ENCODE results near the gene GATA1. TPM values are rescaled to one million over a fixed set of nuclear protein-coding genes. Genes with fewer than 3 reads are reported as not detected.

The GATA1 gene
- polyA plus RNA-seq, 2 of the 4 experiments (the other 2 are of a cell fraction): not detected

GRCh38 chrX:48801280-48802088 is 15.1 kb downstream of the GATA1 start, which contains the start of gene HDAC6 (continued):
- TF ChIP-seq FOSB (CRISPR knock-in tag; IDR thresholded peaks at IDR 0.05): no peak
- no peak for TF ChIP-seq RFX5 (IDR thresholded peaks at IDR 0.05)
- TF ChIP-seq E2F6 (IDR thresholded peaks at IDR 0.05; ENCODE audit: borderline replicate concordance, low read depth): peak; percentile 65
- no peak for TF ChIP-seq ZNF302 (CRISPR knock-in tag; IDR thresholded peaks at IDR 0.05)
- TF ChIP-seq RARB (CRISPR knock-in tag; IDR thresholded peaks at IDR 0.05): no peak
- TF ChIP-seq HES2 (IDR thresholded peaks at IDR 0.05): no peak
- no peak for TF ChIP-seq FOSL2 (IDR thresholded peaks at IDR 0.05)
- no peak for TF ChIP-seq FOSL2 (CRISPR knock-in tag; IDR thresholded peaks at IDR 0.05)
- TF ChIP-seq JUNB (IDR thresholded peaks at IDR 0.05): no peak
- no peak for TF ChIP-seq CBX2 (IDR thresholded peaks at IDR 0.05; ENCODE audit: borderline replicate concordance, low read depth)
- no peak for TF ChIP-seq USF2 (IDR thresholded peaks at IDR 0.05)

- peak overlapping the region; percentile 84 to 94 for H3K27ac ChIP-seq
- ChIA-PET CTCF (interaction anchor here (0.5 to 1.6 kb wide), 4 partner anchors 36 to 90 kb away, joined by 3 to 4 read pairs (median 4); partner anchors contain the start of gene GLOD5), POLR2A (interaction anchor here (0.7 to 1.6 kb wide), 9 partner anchors 33 to 467 kb away, joined by 3 to 23 read pairs (median 4); partner anchors contain the start of genes OTUD5, PCSK1N, PQBP1 and RBM3)
- ATAC-seq: peak; percentile 83 to 85
- DNase-seq (ENCODE audit: low read depth in 1 of 2, low spot score in 1 of 2): peak; percentile 86 to 91
- peaks cover 11% of the 10 kb centered on the region for H3K4me1 ChIP-seq
- peak overlapping the region; percentile 90 for H3K4me2 ChIP-seq
- peak overlapping the region; percentile 54 for H3K4me3 ChIP-seq
- H3K9me3 ChIP-seq: no peaks in the 10 kb centered on the region
- TF ChIP-seq MAX (IDR thresholded peaks at IDR 0.05) (no peak), TFCP2L1 (CRISPR knock-in tag; IDR thresholded peaks at IDR 0.05) (no peak), BCL3 (IDR thresholded peaks at IDR 0.05) (0 out of 3 replicates have a peak, but pooled peaks have one; percentile 39), ZNF302 (CRISPR knock-in tag; IDR thresholded peaks at IDR 0.05) (no peak), POLR2A (IDR thresholded peaks at IDR 0.05; ENCODE audit: low read length) (peak; percentile 50), NPAS2 (CRISPR knock-in tag; IDR thresholded peaks at IDR 0.05; ENCODE audit: borderline replicate concordance) (no peak), KDM1A (IDR thresholded peaks at IDR 0.05; ENCODE audit: low read depth) (no peak), CHD4 (IDR thresholded peaks at IDR 0.05; ENCODE audit: borderline replicate concordance) (no peak), RFX5 (IDR thresholded peaks at IDR 0.05) (no peak), EHF (CRISPR knock-in tag; IDR thresholded peaks at IDR 0.05) (no peak), RCOR1 (IDR thresholded peaks at IDR 0.05; ENCODE audit: low read depth, low read length) (no peak), JUN (IDR thresholded peaks at IDR 0.05) (peak in 1 of 2 experiments; percentile 54; a peak in 2 of 5 replicates), SMC3 (IDR thresholded peaks at IDR 0.05) (no peak), PHF8 (IDR thresholded peaks at IDR 0.05; ENCODE audit: borderline replicate concordance, low read depth) (peak; percentile 72; the same call in 1 of the 2 replicates), SREBF2 (IDR thresholded peaks at IDR 0.05) (no peak), JUNB (IDR thresholded peaks at IDR 0.05) (no peak)
- 5% methylated on average over 34 of the region's 40 CpGs for WGBS (ENCODE audit: missing lambda C conversion rate)
- FAIRE-seq: no peak
Observed at GRCh38 chrX:48802089-48802904, 15.9 kb downstream of the GATA1 start.
